Bronchial epithelial cell (primary cell): ENCODE results near the gene ARHGAP42. TPM values are rescaled to one million over a fixed set of nuclear protein-coding genes. Genes with fewer than 3 reads are reported as not detected.

Source experiments
- DNase-seq: peaks from one replicate; pipeline ENCODE4 v3.0.0-alpha.2; 2010; ENCODE audit warnings: low read depth
- FAIRE-seq: peaks from 2 replicates; lab custom pipeline; 2011; peaks lifted over from hg19 to GRCh38; lab: Jason Lieb, UNC
- H3K27me3 ChIP-seq: 2 replicates; pipeline ENCODE4 v1.5.1; 2011; ENCODE audit warnings: low read length; ENCODE audit not compliant: control insufficient read depth, insufficient read depth
- H3K36me3 ChIP-seq: 2 replicates; pipeline ENCODE4 v1.5.1; 2011; ENCODE audit warnings: low read length; ENCODE audit not compliant: control insufficient read depth, insufficient read depth
- H3K4me3 ChIP-seq: 2 replicates; pipeline ENCODE4 v1.5.1; 2011; ENCODE audit warnings: mild to moderate bottlenecking, low read depth, low read length, control low read depth
- CTCF ChIP-seq: IDR thresholded peaks from 2 replicates; pipeline ENCODE4 v1.5.1; 2011; ENCODE audit warnings: mild to moderate bottlenecking, moderate library complexity, low read length, control low read depth, inconsistent platforms; ENCODE audit not compliant: insufficient read depth, severe bottlenecking
- total RNA-seq: library from RNA; depleted of rRNA; stranded (reverse); fragments of >200 nt; gene quantifications from 2 replicates; pipeline ENCODE4 v1.2.1, GENCODE V29; 2014

Gene ARHGAP42
- total RNA-seq, 1 donor from 2014 or later, result 5.3 TPM

GRCh38 chr11:100730266-100730665 is 43.2 kb downstream of the ARHGAP42 start:
- Histone ChIP-seq H3K27me3 (no peaks in the 10 kb centered on the region), H3K36me3 (no peaks in the 10 kb centered on the region), H3K4me3 (no peak overlapping the region)
- DNase-seq (no peak), FAIRE-seq (no peak)
- no peak for TF ChIP-seq CTCF

- Histone ChIP-seq H3K4me3 (no peak overlapping the region), H3K36me3 (no peaks in the 10 kb centered on the region), H3K27me3 (no peaks in the 10 kb centered on the region)
- FAIRE-seq (no peak), DNase-seq (no peak)
- TF ChIP-seq CTCF, result no peak
Measured at GRCh38 chr11:100731471-100731870, 44.4 kb downstream of the ARHGAP42 start.

GRCh38 chr11:100732949-100733348 is 45.9 kb downstream of the ARHGAP42 start:
- no peak for DNase-seq
- FAIRE-seq, result no peak
- Histone ChIP-seq H3K27me3 (no peaks in the 10 kb centered on the region), H3K36me3 (no peaks in the 10 kb centered on the region), H3K4me3 (no peak overlapping the region)
- no peak for TF ChIP-seq CTCF

- Histone ChIP-seq H3K36me3 (no peaks in the 10 kb centered on the region), H3K27me3 (no peaks in the 10 kb centered on the region), H3K4me3 (no peak overlapping the region)
- no peak for TF ChIP-seq CTCF
- no peak for DNase-seq
- no peak for FAIRE-seq
Measured at GRCh38 chr11:100734743-100735527, 47.8 kb downstream of the ARHGAP42 start.

- DNase-seq, result no peak
- TF ChIP-seq CTCF, result no peak
- no peak for FAIRE-seq
- Histone ChIP-seq H3K4me3 (no peak overlapping the region), H3K36me3 (no peaks in the 10 kb centered on the region), H3K27me3 (no peaks in the 10 kb centered on the region)
Measured at GRCh38 chr11:100735949-100736675, 49.0 kb downstream of the ARHGAP42 start.
